ENCODE data around the gene PI4K2A. TPM values are rescaled to one million over a fixed set of nuclear protein-coding genes. Genes with fewer than 3 reads are reported as not detected.

Gene PI4K2A
- total RNA-seq, 1 donor from 2014 or later = 11.0 TPM

GRCh38 chr10:97701438-97702069 lies 61.1 kb downstream of the PI4K2A start:
- peak; percentile 59 to 79 for DNase-seq (ENCODE audit: low spot score in 2 of 2)
- FAIRE-seq = no peak

GRCh38 chr10:97703398-97704067 lies 63.1 kb downstream of the PI4K2A start:
- FAIRE-seq = no peak
- no peak for DNase-seq (ENCODE audit: low spot score in 2 of 2)

- DNase-seq (ENCODE audit: low spot score in 2 of 2) = no peak
- FAIRE-seq = no peak
These were observed 63.9 kb downstream of the PI4K2A start for GRCh38 chr10:97704341-97704740.

- DNase-seq (ENCODE audit: low spot score in 2 of 2) (no peak), FAIRE-seq (no peak)
These were observed 64.7 kb downstream of the PI4K2A start for GRCh38 chr10:97705006-97705670.

- FAIRE-seq = no peak
- DNase-seq (ENCODE audit: low spot score in 2 of 2) = no peak
These were observed 66.8 kb downstream of the PI4K2A start for GRCh38 chr10:97707134-97707861.

GRCh38 chr10:97708167-97708566 lies 67.7 kb downstream of the PI4K2A start:
- DNase-seq (ENCODE audit: low spot score in 2 of 2) (no peak), FAIRE-seq (no peak)

GRCh38 chr10:97708976-97709946 lies 68.8 kb downstream of the PI4K2A start:
- DNase-seq (ENCODE audit: low spot score in 2 of 2) (peak; percentile 45 to 63), FAIRE-seq (no peak)

- FAIRE-seq = no peak
- no peak for DNase-seq (ENCODE audit: low spot score in 2 of 2)
These were observed 71.4 kb downstream of the PI4K2A start for GRCh38 chr10:97711640-97712572.

GRCh38 chr10:97713339-97713825 lies 72.9 kb downstream of the PI4K2A start, which contains the start of gene MARVELD1:
Gene MARVELD1, plus strand, starts transcription at chr10:97713730. Its CDS starts 147 bp downstream, at chr10:97713877.
- FAIRE-seq (no peak), DNase-seq (ENCODE audit: low spot score in 2 of 2) (peak; percentile 63 to 68)

GRCh38 chr10:97713826-97714400 lies 73.4 kb downstream of the PI4K2A start:
- FAIRE-seq (no peak), DNase-seq (ENCODE audit: low spot score in 2 of 2) (peak; percentile 83 to 85)

GRCh38 chr10:97714401-97715258 lies 74.2 kb downstream of the PI4K2A start:
- FAIRE-seq (no peak), DNase-seq (ENCODE audit: low spot score in 2 of 2) (peak in 1 of 2 donors; percentile 61)

- no peak for FAIRE-seq
- no peak for DNase-seq (ENCODE audit: low spot score in 2 of 2)
These were observed 74.9 kb downstream of the PI4K2A start for GRCh38 chr10:97715259-97715874.

- DNase-seq (ENCODE audit: low spot score in 2 of 2) (no peak), FAIRE-seq (no peak)
These were observed 77.2 kb downstream of the PI4K2A start for GRCh38 chr10:97717627-97718026.

- FAIRE-seq (no peak), DNase-seq (ENCODE audit: low spot score in 2 of 2) (peak; percentile 71 to 72)
These were observed 77.7 kb downstream of the PI4K2A start for GRCh38 chr10:97718178-97718577.

- no peak for DNase-seq (ENCODE audit: low spot score in 2 of 2)
These were observed 78.2 kb downstream of the PI4K2A start for GRCh38 chr10:97718659-97719142.

GRCh38 chr10:97719602-97720001 lies 79.1 kb downstream of the PI4K2A start:
- FAIRE-seq = no peak

More at GRCh38 chr10:97718659-97719142, 78.2 kb downstream of the PI4K2A start:
- FAIRE-seq = no peak

More at GRCh38 chr10:97719602-97720001, 79.1 kb downstream of the PI4K2A start:
- DNase-seq (ENCODE audit: low spot score in 2 of 2) = no peak

All from frontal cortex (tissue), 4 donors.